SU-DHL-6 (cell line): Measurements from ENCODE around the gene PXYLP1.

ENCODE experiments used
- CTCF ChIP-seq: fragments of 200-600 bp; sonication (generic); IDR thresholded peaks from one replicate; pipeline ENCODE4 v1.5.1; 2017; ENCODE audit warnings: antibody characterized with exemption, mild to moderate bottlenecking, low read length, moderate library complexity; ENCODE audit not compliant: insufficient read depth, poor library complexity, severe bottlenecking
- EZH2phosphoT487 ChIP-seq: fragments of 200-600 bp; sonication (generic), shearing (Covaris generic); conservative IDR thresholded peaks from 2 replicates; pipeline ENCODE4 v1.6.1; 2018; ENCODE audit warnings: mild to moderate bottlenecking, antibody characterized with exemption, low read length, moderate library complexity, mixed read lengths

- TF ChIP-seq CTCF (no peak), EZH2phosphoT487 (no peak)
These were observed 25.2 kb downstream of the PXYLP1 start for GRCh38 chr3:141256820-141257219.
